Karpas-422 (cell line): Measurements from ENCODE around the gene PAX3. TPM values are rescaled to one million over a fixed set of nuclear protein-coding genes. Genes with fewer than 3 reads are reported as not detected.
A peak's percentile ranks its signal among the peaks of the same experiment; 100 is the strongest.

Experiments used
- DNase-seq: peaks from one replicate; pipeline ENCODE4 v3.0.0-alpha.2; 2015
- H2AFZ ChIP-seq: fragments of 200-600 bp; sonication (generic); 2 replicates; pipeline ENCODE4 v1.6.1; 2014; ENCODE audit warnings: antibody characterized with exemption, low read length, mixed read lengths
- H3K27ac ChIP-seq: fragments of 200-600 bp; sonication (generic); 2 replicates; pipeline ENCODE4 v1.5.1; 2014; ENCODE audit warnings: mild to moderate bottlenecking, low read length, moderate library complexity
- H3K27me3 ChIP-seq: fragments of 200-600 bp; sonication (generic); 2 replicates; pipeline ENCODE4 v1.6.1; 2014; ENCODE audit warnings: low read length, mixed read lengths
- H3K36me3 ChIP-seq: fragments of 200-600 bp; sonication (generic); 2 replicates; pipeline ENCODE4 v1.6.1; 2014; ENCODE audit warnings: low read length, mixed read lengths; ENCODE audit not compliant: insufficient read depth
- H3K4me1 ChIP-seq: fragments of 200-600 bp; sonication (generic); 2 replicates; pipeline ENCODE4 v1.6.1; 2014; ENCODE audit warnings: mild to moderate bottlenecking, low read length, mixed read lengths
- H3K4me2 ChIP-seq: fragments of 200-600 bp; sonication (generic); 2 replicates; pipeline ENCODE4 v1.6.1; 2014; ENCODE audit warnings: low read length, low read depth, mild to moderate bottlenecking; ENCODE audit not compliant: poor library complexity, severe bottlenecking
- H3K4me3 ChIP-seq: fragments of 200-600 bp; sonication (generic); 2 replicates; pipeline ENCODE4 v1.5.1; 2014; ENCODE audit warnings: mild to moderate bottlenecking, antibody characterized with exemption, low read length, mixed read lengths
- H3K79me2 ChIP-seq: fragments of 200-600 bp; sonication (generic); 2 replicates; pipeline ENCODE4 v1.6.1; 2014; ENCODE audit warnings: mild to moderate bottlenecking, low read length, mixed read lengths
- H3K9ac ChIP-seq: fragments of 200-600 bp; sonication (generic); 2 replicates; pipeline ENCODE4 v1.6.0; 2014; ENCODE audit warnings: low read length
- H3K9me2 ChIP-seq: fragments of 200-600 bp; sonication (generic), shearing (Covaris generic); replicated peaks from 2 replicates; pipeline ENCODE4 v1.6.0; 2014; ENCODE audit warnings: mild to moderate bottlenecking, low read length, moderate library complexity; ENCODE audit not compliant: insufficient read depth
- H3K9me3 ChIP-seq: fragments of 300-700, 200-600 bp; sonication (generic); 2 replicates; pipeline ENCODE4 v1.6.1; 2014; ENCODE audit warnings: low read length, mixed read lengths
- H4K20me1 ChIP-seq: fragments of 200-600 bp; sonication (generic); 2 replicates; pipeline ENCODE4 v1.6.1; 2014; ENCODE audit warnings: mild to moderate bottlenecking, antibody characterized with exemption, low read length, low read depth; ENCODE audit not compliant: insufficient read depth
- total RNA-seq: library from RNA; depleted of rRNA; stranded (reverse); fragments of >200 nt; shearing (Covaris generic); gene quantifications from 2 replicates; pipeline ENCODE4 v1.2.3, GENCODE V29; 2014; ENCODE audit warnings: low replicate concordance

Gene PAX3
- total RNA-seq, 1 experiment from 2014 or later: not detected

- Histone ChIP-seq H3K4me2 (peak overlapping the region; percentile 32), H3K79me2 (no peaks in the 10 kb centered on the region), H3K9me3 (no peaks in the 10 kb centered on the region), H3K27me3 (no peaks in the 10 kb centered on the region), H3K9me2 (no peaks in the 10 kb centered on the region), H3K4me3 (no peak overlapping the region), H3K27ac (no peak overlapping the region), H2AFZ (no peak overlapping the region), H4K20me1 (no peaks in the 10 kb centered on the region), H3K9ac (no peak overlapping the region), H3K36me3 (no peaks in the 10 kb centered on the region), H3K4me1 (no peaks in the 10 kb centered on the region)
- no peak for DNase-seq
Measured at GRCh38 chr2:222295368-222296062, 3.3 kb downstream of the PAX3 start.

GRCh38 chr2:222294996-222295367 is 3.8 kb downstream of the PAX3 start:
- no peak overlapping the region for H2AFZ ChIP-seq
- no peaks in the 10 kb centered on the region for H3K4me1 ChIP-seq
- no peak overlapping the region for H3K4me2 ChIP-seq
- no peak overlapping the region for H3K9ac ChIP-seq
- no peak overlapping the region for H3K4me3 ChIP-seq
- H3K27me3 ChIP-seq: no peaks in the 10 kb centered on the region
- H3K9me2 ChIP-seq: no peaks in the 10 kb centered on the region
- H3K36me3 ChIP-seq: no peaks in the 10 kb centered on the region
- no peak for DNase-seq
- H3K9me3 ChIP-seq: no peaks in the 10 kb centered on the region
- no peaks in the 10 kb centered on the region for H4K20me1 ChIP-seq
- H3K79me2 ChIP-seq: no peaks in the 10 kb centered on the region
- no peak overlapping the region for H3K27ac ChIP-seq

- H2AFZ ChIP-seq: no peak overlapping the region
- no peaks in the 10 kb centered on the region for H3K36me3 ChIP-seq
- H3K4me1 ChIP-seq: no peaks in the 10 kb centered on the region
- no peaks in the 10 kb centered on the region for H3K79me2 ChIP-seq
- H3K4me3 ChIP-seq: no peak overlapping the region
- no peaks in the 10 kb centered on the region for H3K9me2 ChIP-seq
- no peaks in the 10 kb centered on the region for H3K27me3 ChIP-seq
- DNase-seq: no peak
- no peak overlapping the region for H3K4me2 ChIP-seq
- no peak overlapping the region for H3K27ac ChIP-seq
- no peaks in the 10 kb centered on the region for H3K9me3 ChIP-seq
- H3K9ac ChIP-seq: no peak overlapping the region
- H4K20me1 ChIP-seq: no peaks in the 10 kb centered on the region
Measured at GRCh38 chr2:222293660-222294630, 4.9 kb downstream of the PAX3 start.

- DNase-seq: no peak
- no peak overlapping the region for H3K4me2 ChIP-seq
- no peaks in the 10 kb centered on the region for H3K27me3 ChIP-seq
- no peaks in the 10 kb centered on the region for H3K79me2 ChIP-seq
- no peak overlapping the region for H3K4me3 ChIP-seq
- H3K9ac ChIP-seq: no peak overlapping the region
- no peak overlapping the region for H3K27ac ChIP-seq
- H3K4me1 ChIP-seq: no peaks in the 10 kb centered on the region
- no peaks in the 10 kb centered on the region for H3K9me2 ChIP-seq
- H4K20me1 ChIP-seq: no peaks in the 10 kb centered on the region
- H3K36me3 ChIP-seq: no peaks in the 10 kb centered on the region
- H3K9me3 ChIP-seq: no peaks in the 10 kb centered on the region
- H2AFZ ChIP-seq: no peak overlapping the region
Measured at GRCh38 chr2:222292149-222293134, 6.4 kb downstream of the PAX3 start.

- Histone ChIP-seq H3K79me2 (no peaks in the 10 kb centered on the region), H2AFZ (no peak overlapping the region), H3K36me3 (no peaks in the 10 kb centered on the region), H3K27ac (no peak overlapping the region), H3K9ac (no peak overlapping the region), H4K20me1 (no peaks in the 10 kb centered on the region), H3K27me3 (no peaks in the 10 kb centered on the region), H3K4me2 (no peak overlapping the region), H3K4me1 (no peaks in the 10 kb centered on the region), H3K9me2 (no peaks in the 10 kb centered on the region), H3K9me3 (no peaks in the 10 kb centered on the region), H3K4me3 (no peak overlapping the region)
- DNase-seq: no peak
Measured at GRCh38 chr2:222291485-222291841, 7.3 kb downstream of the PAX3 start.

- no peak overlapping the region for H2AFZ ChIP-seq
- H3K79me2 ChIP-seq: no peaks in the 10 kb centered on the region
- no peaks in the 10 kb centered on the region for H3K4me1 ChIP-seq
- no peaks in the 10 kb centered on the region for H3K9me3 ChIP-seq
- DNase-seq: no peak
- H3K4me2 ChIP-seq: no peak overlapping the region
- no peak overlapping the region for H3K27ac ChIP-seq
- no peaks in the 10 kb centered on the region for H4K20me1 ChIP-seq
- H3K9me2 ChIP-seq: no peaks in the 10 kb centered on the region
- H3K9ac ChIP-seq: no peak overlapping the region
- no peak overlapping the region for H3K4me3 ChIP-seq
- H3K36me3 ChIP-seq: no peaks in the 10 kb centered on the region
- no peaks in the 10 kb centered on the region for H3K27me3 ChIP-seq
Measured at GRCh38 chr2:222290736-222291484, 7.9 kb downstream of the PAX3 start.

GRCh38 chr2:222290401-222290735 is 8.4 kb downstream of the PAX3 start:
- no peaks in the 10 kb centered on the region for H3K36me3 ChIP-seq
- H3K9ac ChIP-seq: no peak overlapping the region
- no peak overlapping the region for H3K4me2 ChIP-seq
- no peak overlapping the region for H2AFZ ChIP-seq
- H3K27ac ChIP-seq: no peak overlapping the region
- no peaks in the 10 kb centered on the region for H3K9me3 ChIP-seq
- no peaks in the 10 kb centered on the region for H4K20me1 ChIP-seq
- H3K79me2 ChIP-seq: no peaks in the 10 kb centered on the region
- H3K27me3 ChIP-seq: no peaks in the 10 kb centered on the region
- DNase-seq: no peak
- H3K4me1 ChIP-seq: no peaks in the 10 kb centered on the region
- H3K9me2 ChIP-seq: no peaks in the 10 kb centered on the region
- H3K4me3 ChIP-seq: no peak overlapping the region
